Measurements from ENCODE around the gene MUC4.
A peak's percentile ranks its signal among the peaks of the same experiment; 100 is the strongest.

The MUC4 gene

DNA sequence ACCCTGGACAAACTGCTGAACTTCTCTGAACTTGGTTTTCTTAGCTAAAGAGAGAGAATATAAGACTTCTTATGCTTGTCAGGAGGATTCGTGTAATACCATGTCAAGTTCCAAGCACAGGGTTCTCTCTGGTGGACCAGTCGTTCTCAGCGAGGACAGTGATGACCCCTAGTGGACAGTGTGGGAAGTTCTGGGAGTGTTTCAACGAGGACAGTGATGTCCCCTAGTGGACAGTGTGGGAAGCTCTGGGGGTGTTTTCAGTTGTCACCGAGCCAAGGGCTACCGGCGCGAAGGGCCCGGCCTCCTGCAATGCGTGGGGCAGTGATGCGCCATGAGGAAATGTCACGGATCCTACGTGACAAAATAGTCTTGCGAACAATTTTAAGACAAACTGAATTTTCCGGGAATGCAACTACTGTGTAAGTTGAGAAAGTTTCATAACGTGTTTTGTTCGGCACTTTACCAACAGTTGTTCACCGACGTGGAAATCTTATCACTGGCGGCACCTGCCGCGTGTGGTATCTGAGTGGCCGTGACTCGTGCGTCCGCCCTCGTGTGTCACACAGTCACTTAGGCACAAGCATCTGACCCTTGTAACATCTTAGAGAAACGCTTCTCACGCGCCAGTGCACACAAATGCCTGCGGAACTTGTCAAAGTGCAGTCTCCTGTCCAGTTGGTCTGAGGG is 39.3 kb upstream of the MUC4 start:
- DNase-seq (peak; percentile 90), ATAC-seq (ENCODE audit: insufficient read depth, low read depth) (peak; percentile 95)
- Histone ChIP-seq H4K20me1 (ENCODE audit: insufficient read depth, low read length) (no peaks in the 10 kb centered on the region), H3K4me1 (ENCODE audit: insufficient read depth, low read length) (peaks cover 8% of the 10 kb centered on the region), H3K9me3 (ENCODE audit: insufficient read depth, low read length, severe bottlenecking) (no peaks in the 10 kb centered on the region), H3K27me3 (ENCODE audit: insufficient read depth, low read length, poor library complexity) (no peaks in the 10 kb centered on the region), H3K4me2 (ENCODE audit: insufficient read depth, low read length) (0 out of 2 replicates have a peak overlapping the region, but pooled peaks have one; percentile 25), H3K9ac (ENCODE audit: low read depth, low read length) (no peak overlapping the region), H3K4me3 (ENCODE audit: low read depth in 1 of 2, low read length in 2 of 2) (no peak overlapping the region), H3K27ac (ENCODE audit: low read length) (no peak overlapping the region), H3K36me3 (ENCODE audit: insufficient read depth, low read length) (no peaks in the 10 kb centered on the region), H3K79me2 (ENCODE audit: insufficient read depth, low read length) (no peaks in the 10 kb centered on the region), H2AFZ (ENCODE audit: low read depth, low read length) (no peak overlapping the region)
- no peak for TF ChIP-seq EZH2 (IDR thresholded peaks at IDR 0.05; ENCODE audit: borderline replicate concordance, low read depth, low read length, severe bottlenecking)
- TF ChIP-seq, protein P1, sequence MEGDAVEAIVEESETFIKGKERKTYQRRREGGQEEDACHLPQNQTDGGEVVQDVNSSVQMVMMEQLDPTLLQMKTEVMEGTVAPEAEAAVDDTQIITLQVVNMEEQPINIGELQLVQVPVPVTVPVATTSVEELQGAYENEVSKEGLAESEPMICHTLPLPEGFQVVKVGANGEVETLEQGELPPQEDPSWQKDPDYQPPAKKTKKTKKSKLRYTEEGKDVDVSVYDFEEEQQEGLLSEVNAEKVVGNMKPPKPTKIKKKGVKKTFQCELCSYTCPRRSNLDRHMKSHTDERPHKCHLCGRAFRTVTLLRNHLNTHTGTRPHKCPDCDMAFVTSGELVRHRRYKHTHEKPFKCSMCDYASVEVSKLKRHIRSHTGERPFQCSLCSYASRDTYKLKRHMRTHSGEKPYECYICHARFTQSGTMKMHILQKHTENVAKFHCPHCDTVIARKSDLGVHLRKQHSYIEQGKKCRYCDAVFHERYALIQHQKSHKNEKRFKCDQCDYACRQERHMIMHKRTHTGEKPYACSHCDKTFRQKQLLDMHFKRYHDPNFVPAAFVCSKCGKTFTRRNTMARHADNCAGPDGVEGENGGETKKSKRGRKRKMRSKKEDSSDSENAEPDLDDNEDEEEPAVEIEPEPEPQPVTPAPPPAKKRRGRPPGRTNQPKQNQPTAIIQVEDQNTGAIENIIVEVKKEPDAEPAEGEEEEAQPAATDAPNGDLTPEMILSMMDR (IDR thresholded peaks at IDR 0.05; ENCODE audit: borderline replicate concordance, extremely low read depth, low read length, poor library complexity, severe bottlenecking): peak; percentile 100

DNA sequence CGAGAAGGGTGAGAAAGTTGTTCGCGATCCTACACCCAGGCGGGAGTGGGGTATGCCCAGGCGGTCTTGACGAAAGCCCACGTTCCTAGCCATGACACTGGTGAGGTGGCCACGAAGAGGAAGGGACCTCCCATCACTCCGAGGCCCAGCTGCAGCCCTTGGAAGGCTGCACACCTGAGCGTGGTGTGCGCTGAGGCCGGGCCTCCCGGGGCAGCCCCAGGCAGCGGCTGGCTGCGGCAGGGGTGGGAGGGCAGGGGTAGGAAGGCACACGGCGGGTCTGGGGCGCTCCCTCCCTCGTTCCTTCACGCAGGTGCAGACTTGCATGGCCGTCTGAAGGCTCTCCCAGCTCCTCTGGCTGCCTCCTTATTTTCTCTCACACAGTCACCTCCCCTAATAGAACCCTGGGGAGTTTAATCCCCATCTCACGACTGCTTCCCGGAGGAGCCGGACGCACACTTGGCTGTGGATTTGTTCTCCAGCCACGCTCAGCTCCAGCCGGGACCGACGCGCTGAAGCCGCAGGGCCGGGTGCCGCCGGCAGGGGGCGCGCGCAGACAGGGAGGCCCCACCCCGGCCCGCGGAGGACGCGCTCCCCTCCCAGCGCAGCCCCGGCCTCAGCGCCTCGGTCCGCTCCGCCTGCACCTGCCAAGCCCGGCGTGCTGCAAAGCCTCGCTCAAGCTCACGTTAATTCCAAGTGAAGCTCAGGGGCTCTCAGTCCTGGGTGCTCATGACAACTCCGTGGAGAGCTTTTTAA is 37.8 kb upstream of the MUC4 start:
- no peak for ATAC-seq (ENCODE audit: insufficient read depth, low read depth)
- Histone ChIP-seq H3K36me3 (ENCODE audit: insufficient read depth, low read length) (no peaks in the 10 kb centered on the region), H3K9me3 (ENCODE audit: insufficient read depth, low read length, severe bottlenecking) (no peaks in the 10 kb centered on the region), H2AFZ (ENCODE audit: low read depth, low read length) (no peak overlapping the region), H4K20me1 (ENCODE audit: insufficient read depth, low read length) (no peaks in the 10 kb centered on the region), H3K4me1 (ENCODE audit: insufficient read depth, low read length) (peaks cover 8% of the 10 kb centered on the region), H3K27me3 (ENCODE audit: insufficient read depth, low read length, poor library complexity) (no peaks in the 10 kb centered on the region), H3K9ac (ENCODE audit: low read depth, low read length) (no peak overlapping the region), H3K27ac (ENCODE audit: low read length) (no peak overlapping the region), H3K4me3 (ENCODE audit: low read depth in 1 of 2, low read length in 2 of 2) (no peak overlapping the region), H3K79me2 (ENCODE audit: insufficient read depth, low read length) (no peaks in the 10 kb centered on the region), H3K4me2 (ENCODE audit: insufficient read depth, low read length) (no peak overlapping the region)
- no peak for TF ChIP-seq EZH2 (IDR thresholded peaks at IDR 0.05; ENCODE audit: borderline replicate concordance, low read depth, low read length, severe bottlenecking)
- TF ChIP-seq, protein P1 (IDR thresholded peaks at IDR 0.05; ENCODE audit: borderline replicate concordance, extremely low read depth, low read length, poor library complexity, severe bottlenecking): no peak
- DNase-seq: no peak

DNA sequence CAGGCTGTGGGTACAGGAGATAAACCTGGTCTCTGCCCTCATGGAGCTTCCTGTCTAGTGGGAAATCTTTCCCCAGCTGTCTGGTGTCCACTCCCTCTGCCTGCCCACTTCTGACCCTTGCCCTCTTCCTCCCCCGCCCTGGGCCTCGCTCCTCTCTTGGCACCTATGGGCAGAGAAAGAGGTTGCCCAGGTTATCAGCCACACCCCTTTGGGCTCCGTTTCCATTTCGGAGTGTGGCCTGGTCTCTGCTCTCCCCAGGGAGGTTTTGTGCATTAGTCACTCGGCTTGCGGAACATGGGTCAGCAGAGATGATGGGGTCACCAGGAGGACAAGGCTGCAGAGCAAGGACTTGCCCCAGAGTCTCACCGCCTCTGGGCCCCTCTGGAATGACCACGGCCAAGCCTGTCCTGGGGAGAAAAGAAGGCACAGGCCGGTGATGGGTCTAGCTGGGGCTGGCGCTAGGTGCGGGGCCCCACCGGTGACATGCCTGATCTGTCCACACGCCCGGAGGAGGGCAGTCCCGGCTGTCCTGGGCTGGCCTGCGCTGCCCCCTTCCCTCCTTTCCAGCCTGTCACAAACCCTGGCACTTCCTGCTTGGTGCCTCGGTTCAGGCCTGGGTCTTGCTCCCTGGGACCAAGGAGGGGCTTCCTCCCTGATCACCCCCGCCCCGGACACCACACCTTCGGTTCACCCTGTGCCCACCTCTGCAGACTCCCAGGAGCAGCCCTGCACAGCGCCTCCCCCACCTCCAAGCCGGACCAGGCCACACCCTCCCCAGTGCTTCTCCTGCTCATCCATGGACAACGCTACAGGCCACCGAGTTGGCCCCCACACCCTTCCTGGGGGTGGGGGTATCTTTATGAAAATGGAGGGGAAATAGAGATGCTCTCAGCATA is 35.6 kb upstream of the MUC4 start:
- no peaks in the 10 kb centered on the region for H3K9me3 ChIP-seq (ENCODE audit: insufficient read depth, low read length, severe bottlenecking)

More for the DNA sequence above, 35.6 kb upstream of the MUC4 start:
- H3K36me3 ChIP-seq (ENCODE audit: insufficient read depth, low read length): no peaks in the 10 kb centered on the region
- H2AFZ ChIP-seq (ENCODE audit: low read depth, low read length): no peak overlapping the region
- H3K4me2 ChIP-seq (ENCODE audit: insufficient read depth, low read length): no peak overlapping the region
- H3K9ac ChIP-seq (ENCODE audit: low read depth, low read length): no peak overlapping the region
- no peaks in the 10 kb centered on the region for H3K27me3 ChIP-seq (ENCODE audit: insufficient read depth, low read length, poor library complexity)
- H4K20me1 ChIP-seq (ENCODE audit: insufficient read depth, low read length): no peaks in the 10 kb centered on the region
- no peak for DNase-seq
- no peak for ATAC-seq (ENCODE audit: insufficient read depth, low read depth)
- no peak overlapping the region for H3K4me3 ChIP-seq (ENCODE audit: low read depth in 1 of 2, low read length in 2 of 2)
- H3K79me2 ChIP-seq (ENCODE audit: insufficient read depth, low read length): no peaks in the 10 kb centered on the region
- TF ChIP-seq, protein P1 (IDR thresholded peaks at IDR 0.05; ENCODE audit: borderline replicate concordance, extremely low read depth, low read length, poor library complexity, severe bottlenecking): no peak
- no peak for TF ChIP-seq EZH2 (IDR thresholded peaks at IDR 0.05; ENCODE audit: borderline replicate concordance, low read depth, low read length, severe bottlenecking)
- H3K4me1 ChIP-seq (ENCODE audit: insufficient read depth, low read length): peaks cover 8% of the 10 kb centered on the region
- H3K27ac ChIP-seq (ENCODE audit: low read length): no peak overlapping the region

All from DND-41 (cell line).